Muscle layer of duodenum (tissue), 2 donors: ENCODE data around the gene E2F8.

Experiments used
- H3K27ac ChIP-seq: one replicate; pipeline ENCODE4 v1.7.0; 2013; ENCODE audit warnings: mild to moderate bottlenecking, low read length
- H3K27me3 ChIP-seq: one replicate; pipeline ENCODE4 v1.7.0; 2013; ENCODE audit warnings: low read depth, mild to moderate bottlenecking, control low read depth, low read length
- H3K36me3 ChIP-seq, 2 donors: one replicate each; pipeline ENCODE4 v1.7.0; 2013; ENCODE audit warnings: low read length in 2 of 2, control low read depth in 1 of 2, mild to moderate bottlenecking in 1 of 2; ENCODE audit not compliant: insufficient read depth in 2 of 2, control insufficient read depth in 1 of 2
- H3K4me1 ChIP-seq, 2 donors: one replicate each; pipeline ENCODE4 v1.7.0; 2013; ENCODE audit warnings: low read length in 2 of 2, mild to moderate bottlenecking in 2 of 2, control low read depth in 1 of 2, moderate library complexity in 1 of 2; ENCODE audit not compliant: insufficient read depth in 2 of 2, control insufficient read depth in 1 of 2
- H3K4me3 ChIP-seq, 2 donors: one replicate each; pipeline ENCODE4 v1.7.0; 2013; ENCODE audit warnings: low read length in 2 of 2, low read depth in 1 of 2, mild to moderate bottlenecking in 1 of 2
- H3K9me3 ChIP-seq, 2 donors: one replicate each; pipeline ENCODE4 v1.7.0; 2013; ENCODE audit warnings: low read length in 2 of 2, control low read depth in 1 of 2, mild to moderate bottlenecking in 1 of 2; ENCODE audit not compliant: control insufficient read depth in 1 of 2
- donor health status: healthy.

E2F8 gene, protein sequence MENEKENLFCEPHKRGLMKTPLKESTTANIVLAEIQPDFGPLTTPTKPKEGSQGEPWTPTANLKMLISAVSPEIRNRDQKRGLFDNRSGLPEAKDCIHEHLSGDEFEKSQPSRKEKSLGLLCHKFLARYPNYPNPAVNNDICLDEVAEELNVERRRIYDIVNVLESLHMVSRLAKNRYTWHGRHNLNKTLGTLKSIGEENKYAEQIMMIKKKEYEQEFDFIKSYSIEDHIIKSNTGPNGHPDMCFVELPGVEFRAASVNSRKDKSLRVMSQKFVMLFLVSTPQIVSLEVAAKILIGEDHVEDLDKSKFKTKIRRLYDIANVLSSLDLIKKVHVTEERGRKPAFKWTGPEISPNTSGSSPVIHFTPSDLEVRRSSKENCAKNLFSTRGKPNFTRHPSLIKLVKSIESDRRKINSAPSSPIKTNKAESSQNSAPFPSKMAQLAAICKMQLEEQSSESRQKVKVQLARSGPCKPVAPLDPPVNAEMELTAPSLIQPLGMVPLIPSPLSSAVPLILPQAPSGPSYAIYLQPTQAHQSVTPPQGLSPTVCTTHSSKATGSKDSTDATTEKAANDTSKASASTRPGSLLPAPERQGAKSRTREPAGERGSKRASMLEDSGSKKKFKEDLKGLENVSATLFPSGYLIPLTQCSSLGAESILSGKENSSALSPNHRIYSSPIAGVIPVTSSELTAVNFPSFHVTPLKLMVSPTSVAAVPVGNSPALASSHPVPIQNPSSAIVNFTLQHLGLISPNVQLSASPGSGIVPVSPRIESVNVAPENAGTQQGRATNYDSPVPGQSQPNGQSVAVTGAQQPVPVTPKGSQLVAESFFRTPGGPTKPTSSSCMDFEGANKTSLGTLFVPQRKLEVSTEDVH

DNA sequence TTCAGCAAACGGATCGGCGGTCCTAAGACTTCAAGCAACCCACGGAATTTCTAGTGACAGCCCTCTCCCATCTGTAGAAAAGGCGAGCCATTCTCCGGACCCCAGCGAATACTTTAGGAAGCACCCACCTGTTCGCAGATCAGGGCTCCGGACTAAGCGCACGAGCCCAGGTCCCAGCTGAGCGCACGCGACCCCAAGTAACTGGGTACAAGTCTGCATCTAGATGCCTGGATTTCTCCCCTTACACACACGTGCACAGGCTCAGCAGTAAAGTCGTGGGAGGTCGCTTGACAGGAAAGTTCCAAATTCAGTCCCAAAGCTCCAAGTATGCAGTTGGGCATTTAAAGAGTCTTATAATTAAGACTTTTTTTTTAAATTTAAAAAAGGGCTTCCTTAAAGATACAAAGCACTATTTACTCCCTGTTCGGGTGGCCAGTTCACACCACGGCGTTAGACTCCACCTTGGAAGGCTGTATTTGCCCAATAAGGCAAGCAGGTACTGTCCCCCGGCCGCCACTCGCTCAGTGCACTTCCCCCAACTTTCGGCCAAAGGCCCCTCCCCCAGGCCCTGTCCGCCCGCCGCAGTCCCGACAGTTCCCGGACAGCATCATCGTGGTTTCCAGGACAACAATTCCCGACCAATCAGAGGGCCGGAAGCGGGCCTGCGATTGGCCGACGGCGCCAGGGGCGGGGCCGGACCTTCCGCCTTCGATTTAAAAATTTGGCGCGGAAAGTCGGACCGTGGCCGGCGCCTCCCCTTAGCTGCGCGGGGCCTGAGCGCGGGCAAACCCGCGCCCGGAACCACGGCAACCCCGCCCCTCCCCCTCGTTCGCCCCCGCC is at the start of gene E2F8:
TSS of gene E2F8 (minus strand) at position 526 of the 840 bp plus-strand sequence. CDS start 824 bp downstream, outside the sequence.
- H3K9me3 ChIP-seq: no peaks in the 10 kb centered on the region
- H3K4me1 ChIP-seq: peaks cover 0 to 20% of the 10 kb centered on the region in 2 donors
- H3K27ac ChIP-seq: peak within 1 kb of the TSS; percentile 32
- H3K36me3 ChIP-seq: no peaks in the 10 kb centered on the region
- H3K4me3 ChIP-seq: peak within 1 kb of the TSS; percentile 60 to 88
- H3K27me3 ChIP-seq: peaks cover 22% of the 10 kb centered on the region

DNA sequence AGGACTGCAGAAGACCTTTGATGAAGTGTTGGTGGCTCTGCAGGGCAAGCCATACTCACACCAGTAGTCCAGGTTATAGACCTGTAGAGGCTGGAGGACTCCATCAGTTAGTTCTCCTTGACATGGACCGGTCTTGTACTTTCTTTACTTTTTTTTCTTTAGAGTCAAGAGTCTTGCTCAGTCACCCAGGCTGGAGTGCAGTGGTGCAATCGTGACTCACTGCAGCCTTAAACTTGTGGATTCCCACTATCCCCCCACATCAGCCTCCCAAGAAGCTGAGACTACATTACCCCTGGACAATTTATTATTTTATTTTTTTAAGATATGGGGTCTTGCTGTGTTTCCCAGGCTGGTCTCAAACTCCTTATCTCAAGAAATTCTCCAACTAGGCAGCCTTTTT is 49.6 kb upstream of the E2F8 start:
- no peaks in the 10 kb centered on the region for H3K27me3 ChIP-seq

DNA sequence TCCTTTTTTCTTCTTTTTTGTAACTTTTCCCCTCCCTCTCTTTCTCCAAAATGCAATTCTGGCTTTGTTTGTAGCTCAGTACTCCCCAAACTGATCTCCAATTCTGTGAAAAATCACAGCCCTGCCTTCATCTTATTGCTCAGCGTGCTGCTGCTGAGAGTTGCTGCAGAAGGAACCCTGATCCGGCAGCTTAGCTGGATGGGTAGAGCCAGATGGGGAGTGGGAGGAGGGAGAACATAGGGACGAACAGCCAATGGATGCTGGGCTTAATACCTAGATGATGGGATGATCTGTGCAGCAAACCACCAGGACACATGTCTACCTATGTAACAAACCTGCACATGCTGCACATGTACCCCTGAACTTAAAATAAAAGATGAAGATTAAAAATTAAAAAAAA is 47.5 kb upstream of the E2F8 start:
- H3K27me3 ChIP-seq: no peaks in the 10 kb centered on the region
- no peak overlapping the region for H3K27ac ChIP-seq
- H3K36me3 ChIP-seq: no peaks in the 10 kb centered on the region
- no peaks in the 10 kb centered on the region for H3K9me3 ChIP-seq
- H3K4me3 ChIP-seq: no peak overlapping the region
- H3K4me1 ChIP-seq: no peaks in the 10 kb centered on the region

More for the DNA sequence above, 49.6 kb upstream of the E2F8 start:
- Histone ChIP-seq H3K36me3 (no peaks in the 10 kb centered on the region), H3K4me3 (no peak overlapping the region), H3K27ac (no peak overlapping the region), H3K4me1 (no peaks in the 10 kb centered on the region), H3K9me3 (no peaks in the 10 kb centered on the region)

DNA sequence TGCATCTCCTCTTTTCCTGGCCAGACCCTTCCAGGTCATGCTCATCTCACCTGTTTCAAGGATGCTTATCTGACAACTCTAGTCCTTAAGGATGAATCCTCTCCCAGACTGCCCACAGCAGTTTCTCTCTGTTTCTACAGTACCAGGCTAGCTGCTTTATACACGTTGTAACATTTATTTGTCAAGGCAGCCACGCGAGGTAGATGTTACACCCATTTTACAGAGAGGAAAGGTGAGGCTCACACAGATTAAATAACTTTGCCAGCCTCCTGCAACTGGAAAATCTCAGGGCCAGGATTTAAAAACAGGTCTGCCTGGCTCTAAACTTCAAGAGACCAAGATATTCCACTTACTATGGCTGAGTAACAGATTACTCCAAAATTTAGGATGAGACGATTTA is 45.7 kb upstream of the E2F8 start:
- no peak overlapping the region for H3K27ac ChIP-seq

DNA sequence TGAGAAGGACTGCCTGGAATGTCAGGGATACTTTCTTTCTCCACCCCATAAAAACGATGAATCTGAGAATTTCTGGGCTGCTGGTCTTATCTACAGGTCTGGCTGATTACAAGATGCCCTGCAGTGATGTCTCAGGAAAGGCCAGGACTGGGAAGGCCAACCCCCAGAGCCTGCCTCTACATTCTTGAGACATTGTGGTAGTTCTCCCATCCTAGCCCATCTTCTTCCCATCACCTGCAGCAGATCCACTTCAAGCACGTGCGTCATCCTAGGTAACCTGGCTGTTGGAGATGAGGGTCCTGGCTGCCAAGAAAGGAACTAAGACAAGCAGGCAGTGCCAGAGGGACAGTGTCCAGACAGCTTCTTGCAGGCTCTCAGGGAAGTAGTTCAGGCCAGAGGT is 44.1 kb upstream of the E2F8 start:
- no peak overlapping the region for H3K27ac ChIP-seq
- H3K4me1 ChIP-seq: no peaks in the 10 kb centered on the region
- no peaks in the 10 kb centered on the region for H3K27me3 ChIP-seq
- H3K9me3 ChIP-seq: no peaks in the 10 kb centered on the region
- H3K4me3 ChIP-seq: no peak overlapping the region
- no peaks in the 10 kb centered on the region for H3K36me3 ChIP-seq

More for the DNA sequence above, 45.7 kb upstream of the E2F8 start:
- no peaks in the 10 kb centered on the region for H3K9me3 ChIP-seq
- H3K4me3 ChIP-seq: no peak overlapping the region
- H3K27me3 ChIP-seq: no peaks in the 10 kb centered on the region
- H3K4me1 ChIP-seq: no peaks in the 10 kb centered on the region
- no peaks in the 10 kb centered on the region for H3K36me3 ChIP-seq

DNA sequence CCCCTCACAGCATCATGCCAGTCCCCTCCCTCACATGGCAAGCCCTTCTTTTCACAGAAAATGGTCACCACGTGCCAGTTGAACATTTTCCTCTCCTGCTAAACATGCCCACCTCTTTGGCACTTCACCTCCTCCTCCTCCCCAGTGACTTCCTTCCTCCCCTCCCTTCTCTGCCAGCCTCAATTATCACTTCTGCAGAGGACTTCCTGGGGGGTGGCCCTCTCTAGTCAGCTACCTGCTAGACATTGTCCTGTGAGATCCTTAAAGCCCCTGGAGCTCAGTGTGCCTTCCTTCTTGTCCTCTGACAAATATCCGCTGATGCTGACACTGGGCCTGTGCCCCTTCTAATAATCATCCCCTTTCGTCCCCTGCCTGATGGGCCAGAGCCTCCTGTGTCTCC is 43.2 kb upstream of the E2F8 start:
- H3K27me3 ChIP-seq: no peaks in the 10 kb centered on the region
- no peaks in the 10 kb centered on the region for H3K9me3 ChIP-seq
- H3K27ac ChIP-seq: no peak overlapping the region
- H3K36me3 ChIP-seq: no peaks in the 10 kb centered on the region
- no peak overlapping the region for H3K4me3 ChIP-seq
- no peaks in the 10 kb centered on the region for H3K4me1 ChIP-seq

DNA sequence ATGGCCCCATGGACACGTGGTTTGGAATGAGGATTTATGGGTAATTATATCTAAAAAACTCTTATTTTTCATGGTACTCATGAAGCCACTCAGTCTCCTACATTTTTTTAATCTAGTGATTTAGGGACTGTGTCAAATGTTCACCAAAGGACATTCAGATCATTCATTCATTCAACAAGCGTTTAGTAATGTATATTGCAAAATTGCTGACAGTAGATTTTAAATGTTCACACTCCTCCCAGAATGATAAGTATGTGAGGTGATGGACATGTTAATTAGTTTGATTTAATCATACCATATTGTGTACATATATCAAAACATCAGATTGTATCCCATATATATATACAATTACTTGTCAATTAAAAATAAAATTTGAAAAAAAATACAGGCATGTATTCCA is 40.8 kb upstream of the E2F8 start:
- H3K27ac ChIP-seq: no peak overlapping the region
- H3K36me3 ChIP-seq: no peaks in the 10 kb centered on the region
- no peaks in the 10 kb centered on the region for H3K9me3 ChIP-seq
- H3K27me3 ChIP-seq: no peaks in the 10 kb centered on the region
- H3K4me3 ChIP-seq: no peak overlapping the region
- no peaks in the 10 kb centered on the region for H3K4me1 ChIP-seq

DNA sequence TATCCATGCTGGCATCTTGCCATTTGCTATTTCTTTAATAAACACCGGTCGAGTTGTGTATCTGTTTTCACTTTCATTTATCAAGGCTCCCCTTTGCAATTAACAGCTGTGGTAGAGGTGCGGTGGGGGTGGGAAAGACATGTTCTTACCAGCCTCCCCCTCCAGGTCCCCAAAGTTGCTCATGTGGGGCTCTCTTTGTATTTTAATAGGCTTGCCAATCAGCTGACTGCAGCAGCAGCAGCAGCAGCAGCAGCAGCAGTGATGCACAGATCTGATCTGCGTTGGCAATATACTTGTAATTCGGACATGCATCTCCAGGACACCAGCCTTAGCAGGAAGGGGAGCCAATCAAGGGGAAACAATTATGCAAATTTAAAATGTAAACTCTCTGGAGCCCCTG is 40.3 kb upstream of the E2F8 start:
- Histone ChIP-seq H3K4me1 (no peaks in the 10 kb centered on the region), H3K4me3 (no peak overlapping the region), H3K27me3 (no peaks in the 10 kb centered on the region), H3K36me3 (no peaks in the 10 kb centered on the region), H3K9me3 (no peaks in the 10 kb centered on the region), H3K27ac (no peak overlapping the region)

DNA sequence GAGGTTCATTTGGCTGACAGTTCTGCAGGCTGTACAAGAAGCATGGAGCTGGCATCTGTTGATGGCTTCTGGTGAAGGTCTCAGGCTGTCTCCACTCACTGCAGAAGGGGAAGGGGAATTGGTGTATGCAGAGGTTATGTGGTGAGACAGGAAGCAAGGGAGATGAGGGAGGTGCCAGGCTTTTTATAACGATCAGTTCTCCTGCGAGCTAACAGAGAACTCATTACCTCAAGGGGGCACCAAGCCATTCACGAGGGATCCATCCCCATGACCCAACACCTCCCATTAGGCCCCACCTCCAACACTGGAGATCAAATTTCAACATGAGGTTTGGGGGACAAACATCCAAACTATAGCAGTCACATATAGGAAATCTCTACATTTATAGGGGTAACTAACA is 38.7 kb upstream of the E2F8 start:
- H3K9me3 ChIP-seq: no peaks in the 10 kb centered on the region
- H3K4me1 ChIP-seq: no peaks in the 10 kb centered on the region
- H3K4me3 ChIP-seq: no peak overlapping the region
- no peaks in the 10 kb centered on the region for H3K36me3 ChIP-seq
- no peaks in the 10 kb centered on the region for H3K27me3 ChIP-seq
- no peak overlapping the region for H3K27ac ChIP-seq

DNA sequence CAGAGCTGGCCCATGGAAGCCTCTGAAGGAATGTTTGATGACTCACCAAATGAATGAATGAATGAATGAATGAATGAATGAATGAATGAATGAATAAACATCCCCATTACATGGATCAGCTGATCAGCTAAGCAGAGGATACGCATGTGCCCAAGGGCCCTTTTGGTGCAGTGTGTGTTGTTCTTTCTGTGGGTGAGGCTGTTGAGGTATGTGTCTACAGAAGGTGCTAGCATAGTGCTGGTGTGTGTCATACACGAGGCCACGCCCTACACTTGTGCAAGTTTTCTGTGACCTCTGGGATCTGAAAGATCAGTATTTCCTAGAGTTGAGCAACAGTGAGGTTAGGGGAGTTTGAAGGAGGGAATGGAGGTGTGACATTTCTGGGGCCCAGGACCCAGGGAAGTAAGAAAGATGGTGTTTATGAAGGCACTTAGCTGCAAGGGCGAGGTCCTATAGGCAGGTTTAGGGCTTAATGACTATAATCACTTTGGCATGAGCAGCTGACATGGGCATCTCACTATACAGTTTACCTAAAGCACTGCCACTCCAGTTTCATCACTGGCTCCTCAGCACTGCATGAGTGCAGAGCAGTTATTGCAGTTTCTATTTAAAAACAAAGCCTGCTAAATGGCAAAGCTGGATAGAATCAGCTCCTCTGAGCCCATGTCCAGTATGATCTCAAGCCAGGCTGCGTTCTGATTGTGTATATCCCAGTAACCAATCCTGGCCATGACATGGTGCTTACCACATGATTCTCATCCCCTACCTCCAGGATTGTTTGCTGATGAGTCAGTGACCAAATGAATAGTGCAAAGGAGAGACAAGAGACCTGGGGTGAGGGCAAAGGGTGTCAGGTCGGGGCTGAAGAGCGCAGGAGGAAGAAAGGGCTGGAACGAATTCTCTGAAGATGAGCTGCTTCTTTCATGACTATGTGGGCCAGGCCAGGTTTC is 36.4 kb upstream of the E2F8 start:
- H3K36me3 ChIP-seq: no peaks in the 10 kb centered on the region

More for the DNA sequence above, 36.4 kb upstream of the E2F8 start:
- no peaks in the 10 kb centered on the region for H3K9me3 ChIP-seq
- H3K27me3 ChIP-seq: no peaks in the 10 kb centered on the region
- no peaks in the 10 kb centered on the region for H3K4me1 ChIP-seq
- no peak overlapping the region for H3K4me3 ChIP-seq
- H3K27ac ChIP-seq: no peak overlapping the region
